GM18499 (cell line): Measurements from ENCODE around the gene MACROD2.

Source experiments
- ATAC-seq: cut with Tn5 transposase; IDR thresholded peaks from one replicate; pipeline ENCODE4 v1.9.1; 2021; ENCODE audit warnings: moderate number of reproducible peaks; ENCODE audit not compliant: insufficient read depth, unreplicated experiment

The MACROD2 gene

DNA sequence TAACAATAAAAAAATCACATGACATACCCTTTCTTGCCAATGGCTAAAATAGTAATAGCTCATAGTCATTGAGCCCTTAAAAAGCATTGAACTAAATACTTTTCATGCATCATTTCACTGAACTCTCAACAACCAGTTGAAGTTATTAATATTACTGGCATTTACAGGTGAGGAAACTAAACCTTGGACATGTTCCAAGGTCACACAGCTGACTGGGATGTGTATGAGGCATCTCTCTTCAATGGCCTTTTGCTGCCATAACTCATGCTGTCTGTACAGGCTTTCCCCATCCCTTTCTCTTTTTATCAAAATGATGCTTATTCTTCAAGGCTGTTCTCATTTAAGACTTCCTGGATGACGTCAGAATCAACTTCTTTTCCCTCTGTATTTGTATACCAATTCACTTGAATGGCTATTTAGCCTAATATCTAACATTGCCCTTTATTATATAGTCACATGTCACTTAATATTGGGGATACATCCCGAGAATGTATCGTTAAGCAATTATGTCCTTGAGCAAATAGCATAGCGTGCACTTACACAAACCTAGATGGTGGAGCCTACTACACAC lies 2101.5 kb downstream of the MACROD2 start:
- no peak for ATAC-seq

GRCh38 chr20:16097788-16098187 lies 2102.5 kb downstream of the MACROD2 start:
- no peak for ATAC-seq

DNA sequence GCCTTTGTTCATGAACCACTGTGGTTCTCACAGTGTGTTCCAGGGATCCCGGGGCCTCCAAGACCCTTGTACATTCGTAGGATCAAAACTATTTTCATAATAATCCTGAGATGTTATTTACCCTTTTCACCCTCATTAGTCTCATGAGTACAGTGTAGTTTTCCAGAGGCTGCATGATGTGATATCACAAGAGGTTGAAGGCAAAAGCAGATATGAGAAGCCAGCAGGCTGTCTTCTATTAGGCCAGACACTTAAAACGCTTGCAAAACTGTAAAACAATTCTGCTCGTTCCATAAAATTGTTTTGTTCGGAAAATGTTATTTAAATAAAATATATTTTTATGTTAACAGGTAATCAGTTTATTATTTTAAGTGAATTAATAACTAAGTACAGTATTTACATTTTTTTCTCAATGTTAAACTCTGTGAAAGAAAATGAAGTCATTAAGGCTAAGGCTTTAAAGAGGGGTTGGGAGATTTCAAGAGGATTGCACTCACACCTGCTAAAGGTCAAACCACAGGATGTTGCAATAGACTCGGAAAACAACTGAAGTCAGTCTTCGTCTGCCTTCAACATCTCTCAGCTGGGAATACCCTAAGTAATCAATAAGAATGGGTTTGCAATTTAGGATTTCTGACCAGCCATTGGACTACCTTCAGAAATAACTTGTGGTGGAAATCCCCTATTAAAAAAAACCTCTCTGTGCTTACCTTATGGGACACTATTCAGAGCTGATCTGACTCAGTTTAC lies 2103.7 kb downstream of the MACROD2 start:
- ATAC-seq: no peak

- ATAC-seq: no peak
Measured at GRCh38 chr20:16100111-16100510, 2104.8 kb downstream of the MACROD2 start.

DNA sequence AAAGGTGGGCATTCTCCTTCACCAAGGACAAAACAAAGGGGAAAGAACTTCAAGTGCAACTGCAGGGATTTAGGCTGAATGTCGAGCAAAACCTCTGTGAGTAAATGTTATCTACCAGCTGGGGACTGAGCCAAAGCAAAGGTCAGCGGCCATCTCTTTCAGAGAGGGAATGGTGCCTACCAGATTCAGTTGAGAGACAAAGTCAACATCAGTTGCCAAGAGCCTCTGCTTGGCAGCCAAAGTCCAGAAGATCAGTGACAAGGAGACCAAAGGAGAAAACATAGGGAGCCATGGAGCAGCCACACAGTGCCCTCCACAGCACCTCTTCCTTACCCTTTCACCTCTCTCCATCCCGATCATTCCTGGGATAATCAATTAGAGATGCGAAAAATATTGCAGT lies 2105.5 kb downstream of the MACROD2 start:
- no peak for ATAC-seq
